Forelimb muscle (tissue), 1 donor: Measurements from ENCODE around the gene CDK18. TPM values are rescaled to one million over a fixed set of nuclear protein-coding genes. Genes with fewer than 3 reads are reported as not detected.

Experiments
- DNase-seq: peaks from one replicate; pipeline ENCODE4 v3.0.0-alpha.2; 2013; ENCODE audit warnings: low read depth
- polyA plus RNA-seq: library from polyadenylated mRNA; unstranded; fragments of 120-200 nt; gene quantifications from one replicate; pipeline ENCODE4 v1.2.1, GENCODE V29; 2013; ENCODE audit not compliant: insufficient read length

CDK18 gene
- polyA plus RNA-seq, 1 donor = 8.1 TPM

GRCh38 chr1:205523261-205523890 lies 18.9 kb downstream of the CDK18 start:
- no peak for DNase-seq

GRCh38 chr1:205523891-205524793 lies 19.7 kb downstream of the CDK18 start:
- DNase-seq = no peak

DNA sequence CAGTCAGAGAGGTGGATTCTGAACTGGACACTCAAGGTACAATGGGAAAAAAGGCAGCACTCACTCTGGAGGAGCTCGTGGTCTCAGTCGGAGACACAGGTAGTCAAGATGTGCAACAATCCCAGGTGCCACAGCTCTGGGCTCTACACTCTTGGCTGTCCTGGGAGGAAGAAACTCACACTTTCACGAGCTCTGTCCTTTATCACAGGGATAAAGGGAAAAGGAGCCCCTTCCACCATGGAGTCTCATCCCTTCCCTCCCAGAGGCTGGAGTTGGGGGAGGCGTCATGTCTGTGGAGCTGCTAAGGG lies 20.3 kb downstream of the CDK18 start:
- no peak for DNase-seq

DNA sequence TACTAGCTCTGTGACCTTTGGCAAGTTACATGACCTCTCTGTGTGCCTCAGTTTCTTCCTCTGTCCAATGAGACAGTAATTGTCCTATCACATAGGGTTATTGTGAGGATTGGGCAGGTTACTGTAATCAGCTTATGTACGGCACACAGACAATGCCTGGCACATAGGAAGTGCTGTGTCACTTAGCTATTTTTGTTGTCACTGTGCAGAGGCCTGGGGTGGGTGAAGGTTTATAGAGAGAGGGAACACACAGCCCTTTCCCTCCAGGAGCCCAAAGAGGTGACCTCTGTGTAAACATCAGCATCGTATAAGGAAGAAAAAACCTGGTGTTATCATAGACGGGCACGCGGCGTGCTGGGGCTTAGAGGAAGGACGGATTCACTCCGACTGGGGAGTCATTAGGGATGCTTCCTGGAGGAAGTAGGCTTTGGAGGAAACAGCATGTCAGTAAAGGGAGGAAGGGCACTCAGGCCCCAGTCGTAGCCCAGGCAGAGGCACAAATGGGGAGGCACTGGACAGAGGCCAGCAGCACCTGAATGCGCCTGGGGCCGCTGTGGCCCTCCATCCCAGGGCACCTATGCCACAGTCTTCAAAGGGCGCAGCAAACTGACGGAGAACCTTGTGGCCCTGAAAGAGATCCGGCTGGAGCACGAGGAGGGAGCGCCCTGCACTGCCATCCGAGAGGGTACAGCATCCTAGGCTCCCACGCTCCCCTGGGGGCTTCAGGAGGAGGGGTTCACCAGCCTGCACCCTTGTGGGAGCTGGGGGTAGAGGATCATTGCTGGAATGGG lies 21.2 kb downstream of the CDK18 start:
- no peak for DNase-seq

DNA sequence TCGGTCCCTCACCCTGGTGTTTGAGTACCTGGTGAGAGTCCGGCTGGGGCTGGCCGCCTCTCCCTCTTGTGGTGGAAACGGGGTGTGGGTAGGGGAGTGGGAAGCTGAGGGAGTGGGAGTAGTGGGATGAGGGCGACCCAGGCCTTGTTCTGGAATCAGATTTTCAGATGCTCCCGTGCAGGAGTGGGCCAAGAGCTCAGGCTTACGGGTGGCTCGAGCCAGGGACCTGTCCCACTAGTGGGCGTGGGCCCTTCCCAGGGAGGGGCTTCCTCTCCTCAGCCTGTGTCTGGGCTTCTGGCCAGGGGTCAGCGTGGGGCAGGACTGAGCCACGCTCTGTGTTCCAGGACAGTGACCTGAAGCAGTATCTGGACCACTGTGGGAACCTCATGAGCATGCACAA lies 22.0 kb downstream of the CDK18 start:
- DNase-seq = no peak

DNA sequence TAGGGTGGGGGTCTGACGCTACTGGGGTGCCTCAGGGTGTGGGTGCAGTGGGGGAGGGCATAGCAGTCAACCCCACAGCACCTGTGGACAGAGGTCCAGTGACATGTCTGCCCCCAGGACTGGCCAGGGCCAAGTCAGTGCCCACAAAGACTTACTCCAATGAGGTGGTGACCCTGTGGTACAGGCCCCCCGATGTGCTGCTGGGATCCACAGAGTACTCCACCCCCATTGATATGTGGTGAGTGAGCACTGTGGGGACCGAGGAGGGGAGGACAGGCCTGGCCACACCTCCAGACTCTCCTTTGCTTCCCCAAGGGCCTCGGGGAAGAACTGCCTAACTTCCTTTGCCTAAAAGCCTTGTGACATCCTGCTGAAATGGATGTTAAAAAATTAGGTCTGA lies 23.5 kb downstream of the CDK18 start:
- DNase-seq = no peak

GRCh38 chr1:205528446-205528886 lies 24.0 kb downstream of the CDK18 start:
- no peak for DNase-seq

- no peak for DNase-seq
Observed at GRCh38 chr1:205528887-205529825, 24.7 kb downstream of the CDK18 start.

DNA sequence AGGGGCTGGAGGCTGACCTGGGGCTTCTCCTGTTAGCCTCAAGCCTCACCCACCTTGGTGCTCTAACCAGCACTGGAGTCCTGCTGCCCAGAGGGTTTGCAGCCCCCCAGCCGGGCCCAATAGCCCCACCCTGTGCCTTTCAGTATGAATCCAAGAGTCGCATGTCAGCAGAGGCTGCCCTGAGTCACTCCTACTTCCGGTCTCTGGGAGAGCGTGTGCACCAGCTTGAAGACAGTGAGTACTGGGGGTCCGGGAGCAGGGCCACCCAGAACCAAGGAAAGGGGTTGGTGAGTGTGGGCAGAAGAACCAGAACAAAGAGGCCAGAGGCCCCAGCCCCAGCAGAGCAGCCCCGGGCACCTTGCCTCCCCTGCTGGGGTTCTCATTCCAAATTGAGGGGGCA lies 25.6 kb downstream of the CDK18 start:
- no peak for DNase-seq

- no peak for DNase-seq
Observed at GRCh38 chr1:205531191-205532025, 26.9 kb downstream of the CDK18 start.

GRCh38 chr1:205532026-205532898 lies 27.8 kb downstream of the CDK18 start:
- DNase-seq = no peak

DNA sequence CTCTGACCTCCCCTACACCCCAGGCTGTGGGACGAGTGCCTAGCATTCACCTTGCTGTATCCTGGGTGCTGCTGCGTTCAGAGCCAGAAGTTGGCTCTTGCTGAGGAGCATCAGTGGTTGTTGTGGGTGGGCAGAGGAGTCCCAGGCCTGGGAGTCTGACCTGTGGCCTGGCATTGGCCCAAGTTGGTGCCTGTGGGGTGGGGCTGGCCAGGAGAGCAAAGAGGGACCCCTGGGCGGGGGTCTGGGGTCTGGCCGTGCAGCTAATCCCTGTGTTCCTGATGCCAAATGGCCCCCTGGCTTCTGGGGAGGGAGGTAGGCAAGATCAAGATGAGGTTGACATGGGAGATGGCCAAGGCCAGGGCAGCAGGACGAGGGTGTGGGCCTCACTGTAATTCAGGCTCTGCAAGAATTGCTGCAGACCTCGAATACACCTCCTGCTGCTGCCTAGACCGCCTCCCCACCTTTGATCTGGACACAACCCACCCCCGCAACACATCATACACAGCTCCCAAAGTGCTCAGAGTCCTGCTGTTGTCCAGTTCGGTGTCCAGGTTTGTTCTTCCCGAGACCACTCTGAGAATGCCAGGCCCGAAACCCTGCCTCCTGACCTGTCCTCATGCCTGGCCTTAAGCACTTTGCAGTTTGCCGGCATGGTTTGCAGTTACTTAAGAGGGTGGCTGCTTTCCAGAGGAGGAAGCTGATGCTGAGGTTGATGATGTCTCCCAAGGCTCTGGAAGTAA lies 28.7 kb downstream of the CDK18 start:
- no peak for DNase-seq

GRCh38 chr1:205533748-205534443 lies 29.4 kb downstream of the CDK18 start:
- no peak for DNase-seq

GRCh38 chr1:205534444-205534985 lies 30.0 kb downstream of the CDK18 start:
- no peak for DNase-seq

- DNase-seq = no peak
Observed at GRCh38 chr1:205535096-205535495, 30.6 kb downstream of the CDK18 start.

DNA sequence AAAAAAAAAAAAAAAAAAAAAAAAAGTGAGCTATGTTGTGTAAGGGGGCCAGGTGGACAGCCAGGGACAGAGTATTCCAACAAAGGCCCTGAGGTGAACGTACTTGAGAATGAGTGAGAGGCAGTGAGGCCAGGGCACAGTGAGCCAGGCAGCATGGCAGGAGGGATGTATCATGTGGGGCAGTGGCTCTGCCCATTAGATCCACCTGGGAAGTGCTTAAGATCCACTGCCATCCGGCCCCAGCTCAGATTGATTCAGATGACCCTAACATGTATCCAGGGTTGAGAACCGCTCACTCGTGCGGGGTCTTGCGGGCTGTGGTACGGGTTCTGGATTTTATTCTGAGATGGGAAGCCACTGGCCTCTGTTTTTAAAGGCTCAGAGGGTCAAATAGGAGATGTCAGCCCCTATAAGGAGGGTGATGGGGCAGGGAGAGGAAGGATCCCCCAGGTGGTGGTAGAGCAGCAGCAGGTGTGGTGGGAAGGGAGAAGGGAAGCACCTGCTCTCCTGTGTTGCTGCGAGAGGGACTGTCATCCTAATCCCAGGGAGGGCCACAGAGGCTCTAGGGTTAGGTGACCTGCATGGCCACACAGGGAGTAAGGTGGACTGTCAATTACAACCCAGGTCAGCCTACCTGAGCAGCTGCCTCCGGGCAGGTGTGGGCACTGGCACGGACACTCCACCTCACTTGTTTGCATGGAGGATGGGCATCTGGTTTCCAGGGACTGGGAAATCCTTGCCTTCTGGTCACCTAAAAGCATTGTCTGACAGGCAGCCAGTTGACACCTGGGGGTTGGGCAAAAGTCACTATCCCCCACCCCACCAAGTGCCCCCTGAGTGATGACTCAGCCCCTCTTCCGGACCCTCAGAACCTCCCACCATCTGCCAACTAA lies 31.6 kb downstream of the CDK18 start:
- no peak for DNase-seq
